Neural cell (in vitro differentiated cells): Measurements from ENCODE around the gene MTFMT.

Experiments
- CTCF ChIP-seq: fragments of 450-650 bp; IDR thresholded peaks from 2 replicates; pipeline ENCODE4 v1.5.1; 2014; ENCODE audit warnings: antibody characterized with exemption, mild to moderate bottlenecking, moderate library complexity; ENCODE audit not compliant: poor library complexity, severe bottlenecking
- EP300 ChIP-seq: fragments of 450-650 bp; conservative IDR thresholded peaks from 2 replicates; pipeline ENCODE4 v1.6.1; 2014; ENCODE audit warnings: antibody characterized with exemption, mild to moderate bottlenecking, moderate library complexity; ENCODE audit not compliant: poor library complexity, severe bottlenecking
- EZH2 ChIP-seq: fragments of 200-600, 300-800 bp; shearing (Covaris generic), sonication (generic); IDR thresholded peaks from 2 replicates; pipeline ENCODE4 v1.6.1; 2014; ENCODE audit warnings: antibody characterized with exemption, low read length, borderline replicate concordance, mild to moderate bottlenecking; ENCODE audit not compliant: insufficient read depth, poor library complexity, severe bottlenecking
- MXI1 ChIP-seq: fragments of 450-650 bp; conservative IDR thresholded peaks from 2 replicates; pipeline ENCODE4 v1.6.1; 2014; ENCODE audit warnings: antibody characterized with exemption, mild to moderate bottlenecking; ENCODE audit not compliant: poor library complexity, severe bottlenecking
- RAD21 ChIP-seq: fragments of 450-650 bp; conservative IDR thresholded peaks from 2 replicates; pipeline ENCODE4 v1.6.1; 2014; ENCODE audit warnings: antibody characterized with exemption, mild to moderate bottlenecking, moderate library complexity
- REST ChIP-seq: IDR thresholded peaks from 2 replicates; pipeline ENCODE4 v1.6.1; 2012; ENCODE audit warnings: borderline replicate concordance

- TF ChIP-seq CTCF (no peak), MXI1 (peak; percentile 94), RAD21 (peak; percentile 12), EZH2 (no peak), EP300 (peak; percentile 62), REST (peak; percentile 39)
Observed at GRCh38 chr15:64989416-64990167, 39.8 kb downstream of the MTFMT start, which contains the start of gene SPG21.
